GM12874 (cell line): ENCODE measurements around the gene STXBP5L.

Source experiments
- CTCF ChIP-seq: IDR thresholded peaks from 2 replicates; pipeline ENCODE4 v1.5.1; 2011; ENCODE audit warnings: low read depth, mild to moderate bottlenecking, control low read depth, low read length, moderate library complexity; ENCODE audit not compliant: insufficient read depth

STXBP5L gene

GRCh38 chr3:121175083-121175482 lies 267.1 kb downstream of the STXBP5L start:
- no peak for TF ChIP-seq CTCF

DNA sequence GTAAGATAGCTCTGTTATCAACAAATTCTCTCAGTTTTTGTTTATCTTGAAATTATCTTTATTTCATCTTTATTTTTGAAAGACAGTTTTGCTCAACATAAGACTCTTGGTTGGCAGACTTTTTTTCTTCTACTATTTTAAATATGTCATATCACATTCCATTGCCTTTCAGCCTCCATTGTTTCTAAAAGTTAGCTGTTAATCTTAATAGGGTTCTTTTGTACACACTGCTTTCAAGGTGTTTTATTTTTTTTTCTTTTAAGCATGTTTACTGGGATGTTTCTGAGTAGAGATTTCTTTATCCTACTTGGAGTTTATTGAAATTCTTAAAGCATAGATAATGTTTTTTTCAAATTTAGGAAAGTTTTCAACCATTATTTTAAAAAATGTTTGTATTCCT lies 294.6 kb downstream of the STXBP5L start:
- TF ChIP-seq CTCF: no peak

DNA sequence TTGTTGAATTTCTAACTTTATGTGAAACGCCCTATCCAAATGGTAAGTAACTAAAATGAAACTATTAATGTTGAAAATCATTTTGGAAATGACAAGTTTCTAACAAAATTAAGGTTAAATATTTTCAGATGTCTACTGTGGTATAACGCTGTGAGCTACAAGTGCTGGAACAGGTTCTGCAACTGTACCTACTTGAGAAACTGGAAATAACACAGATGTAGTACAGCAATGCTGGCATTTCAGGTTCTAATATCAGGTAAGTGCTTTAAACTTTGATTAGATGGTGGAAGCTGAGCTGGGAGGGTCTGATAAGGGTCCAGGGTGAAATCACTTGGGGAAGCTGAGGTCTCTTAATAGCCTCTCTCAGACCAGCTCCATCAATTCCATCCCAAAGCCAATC lies 315.1 kb downstream of the STXBP5L start:
- TF ChIP-seq CTCF: no peak

DNA sequence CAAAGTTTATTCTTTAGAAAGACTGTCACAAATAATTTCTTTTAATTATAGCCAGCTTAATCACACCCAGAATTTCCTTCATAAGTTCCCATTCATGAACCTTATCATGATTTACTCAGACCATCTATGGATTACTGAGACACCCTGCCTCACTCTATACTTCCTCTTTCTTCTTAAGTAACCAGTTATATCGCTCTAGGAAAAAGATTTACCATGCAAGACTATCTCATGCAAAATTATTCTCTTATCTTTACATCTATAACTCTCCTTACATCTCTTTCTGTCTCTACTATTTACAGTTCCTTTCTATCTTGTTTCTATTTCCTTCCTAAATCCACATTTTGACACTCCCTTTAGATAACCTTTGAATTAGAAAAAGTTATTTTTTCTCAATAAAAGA lies 321.0 kb downstream of the STXBP5L start:
- no peak for TF ChIP-seq CTCF

- TF ChIP-seq CTCF: no peak
These were observed 323.9 kb downstream of the STXBP5L start for GRCh38 chr3:121231872-121232271.

DNA sequence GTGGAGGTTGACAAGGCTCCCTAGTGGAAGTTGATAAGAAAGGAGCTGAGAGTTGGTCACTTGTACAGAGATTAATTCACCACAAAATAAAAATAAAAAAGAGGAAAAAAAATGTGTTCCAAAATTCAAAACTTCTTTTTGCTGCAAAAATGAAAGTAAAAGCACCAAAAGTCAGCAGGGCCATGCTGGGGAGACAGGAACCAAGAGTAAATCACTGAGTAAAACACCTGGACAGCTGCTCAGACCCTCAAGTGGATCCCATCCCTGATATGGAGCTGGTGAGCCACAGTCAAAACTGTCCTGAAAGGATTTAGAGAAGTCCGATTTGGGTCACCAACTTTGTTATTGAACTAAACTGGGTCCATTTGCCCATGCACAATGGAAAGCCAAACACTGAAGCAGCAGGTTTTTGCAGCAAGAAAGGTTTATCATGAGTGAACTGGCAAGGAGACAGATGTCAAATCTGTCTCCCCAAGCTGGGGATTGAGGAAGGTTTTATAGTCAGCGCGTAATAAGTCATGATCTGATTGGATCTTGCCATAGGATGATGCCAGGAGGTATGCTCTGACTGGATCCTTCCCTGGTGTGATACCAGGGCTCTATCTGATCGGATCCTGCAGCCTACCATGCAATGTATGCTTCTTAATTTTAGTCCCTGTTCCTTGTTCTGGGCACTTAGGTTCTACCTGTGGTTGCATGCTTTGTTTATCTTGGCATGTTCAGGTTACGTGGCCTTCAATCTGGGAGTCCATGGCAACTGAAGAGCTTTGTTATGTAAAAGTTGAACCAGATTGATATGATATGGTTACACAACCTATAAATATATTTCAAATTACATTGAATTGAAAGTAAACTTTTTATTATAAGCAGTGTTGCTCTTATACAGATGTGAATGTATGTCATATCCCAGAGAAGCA lies 324.6 kb downstream of the STXBP5L start:
- no peak for TF ChIP-seq CTCF

DNA sequence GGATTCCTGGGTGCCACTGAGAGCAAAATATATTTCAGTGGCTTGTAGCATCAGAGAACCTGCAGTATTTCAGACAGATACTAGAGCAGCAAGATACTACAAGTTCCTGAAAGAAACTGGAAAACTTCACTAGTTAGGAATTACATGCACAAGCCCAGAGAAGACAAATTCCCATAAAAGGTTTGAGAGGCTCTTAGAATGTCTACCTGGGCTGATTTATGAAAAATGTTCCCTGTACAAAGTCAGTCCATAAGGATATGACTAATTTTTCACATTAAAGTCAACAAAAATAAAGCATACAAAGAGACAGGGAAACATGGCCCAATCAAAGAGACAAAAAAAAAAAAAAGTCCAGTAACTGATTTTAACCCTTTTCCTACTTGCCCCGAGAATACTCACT lies 335.2 kb downstream of the STXBP5L start:
- no peak for TF ChIP-seq CTCF
